HG03565 (cell line): ENCODE data around the gene UBAC1.
"Not testable (repeated sequence)": the region's sequence is repeated elsewhere in the genome, so short reads cannot be mapped to it uniquely, and the experiment has no call there.

Experiments
- ATAC-seq: cut with Tn5 transposase; IDR thresholded peaks from one replicate; pipeline ENCODE4 v1.9.1; 2021; ENCODE audit warnings: mild to moderate bottlenecking, moderate library complexity; ENCODE audit not compliant: unreplicated experiment

Gene UBAC1

DNA sequence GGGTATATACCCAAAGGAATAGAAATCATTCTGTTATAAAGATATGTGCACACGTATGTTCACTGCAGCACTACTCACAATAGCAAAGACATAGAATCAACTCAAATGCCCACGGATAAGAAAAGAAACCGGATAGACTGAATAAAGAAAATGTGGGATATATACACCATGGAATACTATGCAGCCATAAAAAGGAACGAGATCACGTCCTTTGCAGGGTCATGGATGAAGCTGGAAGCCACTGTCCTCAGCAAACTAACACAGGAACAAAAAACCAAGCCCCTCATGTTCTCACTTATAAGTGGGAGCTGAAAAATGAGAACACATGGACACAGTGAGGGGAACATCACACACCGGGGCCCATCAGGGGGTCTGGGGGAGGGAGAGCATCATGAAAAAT, 17.6 kb downstream of the UBAC1 start:
- ATAC-seq, result not testable (repeated sequence)

DNA sequence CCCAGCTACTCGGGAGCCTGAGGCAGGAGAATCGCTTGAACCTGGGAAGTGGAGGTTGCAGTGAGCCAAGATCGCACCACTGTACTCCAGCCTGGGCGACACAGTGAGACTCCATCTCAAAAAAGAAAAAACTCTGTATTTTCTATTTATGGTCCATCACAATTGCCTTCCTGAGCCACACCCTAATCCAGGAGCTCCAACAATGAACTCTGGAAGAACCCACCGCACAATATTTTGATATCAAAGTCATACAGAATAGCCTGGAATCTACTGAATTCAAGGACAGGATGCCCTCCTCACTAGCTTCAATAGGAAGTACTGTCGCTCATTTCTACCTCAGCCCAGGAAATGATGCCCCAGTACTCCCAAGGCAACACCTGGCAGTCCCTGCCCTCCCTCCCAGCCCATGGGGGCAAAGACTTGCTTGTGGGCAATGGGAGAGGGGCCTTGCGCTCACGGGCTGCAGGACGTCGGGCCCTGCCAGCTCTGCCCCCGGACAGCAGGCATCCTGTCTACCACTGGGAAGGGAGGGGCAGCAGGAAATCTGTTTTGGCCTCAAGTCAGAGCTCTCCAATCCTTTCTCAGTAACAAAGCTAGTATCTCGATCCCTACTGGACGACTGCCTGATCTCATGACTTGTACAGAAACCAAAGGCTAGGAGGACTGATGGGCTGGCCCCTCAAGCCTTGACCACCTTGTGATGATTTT, 19.7 kb downstream of the UBAC1 start:
- no peak for ATAC-seq

DNA sequence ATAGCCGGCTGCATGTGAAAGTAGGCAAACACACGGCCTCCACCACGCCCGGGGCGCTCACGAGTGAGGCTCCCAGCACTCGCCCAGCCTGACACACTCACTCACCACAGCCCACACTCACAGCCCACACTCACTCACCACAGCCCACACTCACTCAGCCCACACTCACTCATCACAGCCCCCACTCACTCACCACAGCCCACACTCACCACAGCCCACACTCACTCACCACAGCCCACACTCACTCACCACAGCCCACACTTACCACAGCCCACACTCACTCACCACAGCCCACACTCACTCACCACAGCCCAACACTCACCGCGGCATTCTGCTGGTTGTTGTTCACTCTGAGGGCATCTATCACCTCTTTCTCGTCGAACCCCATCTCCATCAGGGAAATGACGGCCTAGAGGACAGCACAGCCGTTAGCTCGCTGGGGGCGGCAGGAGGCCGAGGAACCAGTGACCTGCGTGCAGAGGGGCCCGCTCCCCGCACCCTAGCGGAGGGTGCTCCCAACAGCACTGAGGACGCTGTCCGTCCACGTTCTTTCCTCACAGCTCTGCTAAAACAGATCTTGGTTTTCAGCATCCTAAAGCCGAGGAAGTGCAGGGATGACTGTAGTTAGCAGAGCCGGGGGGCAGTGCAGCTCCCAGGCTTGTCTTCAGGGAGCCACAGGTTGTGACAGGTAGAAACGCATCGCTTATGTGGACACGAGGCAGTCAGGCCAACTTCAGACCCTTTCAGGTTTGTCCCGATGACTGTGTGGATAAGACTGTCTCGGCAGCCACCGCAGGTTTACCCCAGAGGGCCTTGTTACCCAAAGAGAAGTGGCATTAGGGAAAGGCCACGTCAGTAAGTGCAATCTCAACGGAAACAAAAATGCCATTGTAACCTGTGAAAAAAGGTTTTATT, 21.6 kb downstream of the UBAC1 start:
- ATAC-seq, result no peak

DNA sequence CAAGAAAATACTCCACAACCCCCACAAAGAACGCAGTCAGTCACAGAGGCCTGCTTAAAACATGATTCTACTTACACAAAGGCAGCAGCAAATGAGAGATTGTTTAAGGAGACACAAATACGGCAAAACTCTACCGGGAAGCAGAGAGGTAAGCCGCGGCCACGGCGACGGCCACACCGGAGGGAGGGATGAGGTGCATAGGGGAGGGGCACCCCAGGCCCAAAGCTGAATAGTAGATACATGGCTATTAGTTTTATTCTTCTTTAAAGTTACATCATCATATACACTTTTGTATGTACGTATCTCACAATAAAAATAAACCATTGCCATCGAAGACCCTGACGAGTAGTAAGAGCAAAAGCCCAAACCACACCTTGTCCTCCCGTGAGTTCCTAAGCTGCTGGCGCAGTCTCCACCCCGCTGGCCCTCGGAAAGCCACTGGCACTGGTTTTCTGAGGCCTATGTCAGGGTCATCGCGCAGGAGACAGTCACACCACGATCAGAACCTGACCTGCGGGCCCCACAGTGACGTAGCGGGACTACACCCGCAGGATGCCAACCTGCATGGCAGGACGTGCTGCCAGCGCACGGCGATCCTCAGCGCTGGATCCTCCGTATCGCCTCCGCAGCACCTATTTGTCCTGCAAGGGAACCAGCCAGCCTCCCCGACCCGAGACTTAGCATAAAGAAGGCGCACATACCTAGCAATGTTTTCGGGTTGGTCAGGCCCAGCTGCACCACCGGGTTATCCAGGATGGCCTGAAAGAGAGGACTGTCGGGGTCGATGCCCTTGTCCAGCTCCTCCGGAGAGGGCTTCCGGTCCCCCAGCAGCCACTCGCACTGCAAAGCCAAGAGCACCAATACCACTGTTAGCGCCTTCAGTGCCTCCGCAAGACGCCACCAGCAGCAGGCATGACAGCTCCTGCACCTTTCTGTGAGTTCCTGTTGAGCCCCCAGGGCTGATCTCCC, 23.4 kb downstream of the UBAC1 start:
- no peak for ATAC-seq

DNA sequence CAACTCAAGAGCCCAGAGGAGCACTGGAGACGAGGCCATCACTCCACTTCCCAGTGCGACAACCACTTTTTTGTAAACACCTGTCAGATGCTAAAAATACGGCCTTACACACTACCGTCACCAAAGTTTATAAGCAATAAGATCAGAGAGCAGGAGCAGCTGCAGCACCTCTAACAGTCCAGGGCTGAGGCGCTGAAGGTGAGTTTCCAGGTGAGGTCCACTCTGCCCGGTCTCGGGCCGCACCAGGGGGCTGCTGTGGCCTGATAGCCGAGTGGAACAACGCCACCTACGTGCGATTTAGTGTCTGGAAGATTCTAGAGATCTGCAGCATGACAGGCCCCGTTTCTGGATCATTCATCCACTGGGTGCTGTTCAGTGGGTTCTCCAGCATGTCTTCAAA, 28.1 kb downstream of the UBAC1 start:
- no peak for ATAC-seq

DNA sequence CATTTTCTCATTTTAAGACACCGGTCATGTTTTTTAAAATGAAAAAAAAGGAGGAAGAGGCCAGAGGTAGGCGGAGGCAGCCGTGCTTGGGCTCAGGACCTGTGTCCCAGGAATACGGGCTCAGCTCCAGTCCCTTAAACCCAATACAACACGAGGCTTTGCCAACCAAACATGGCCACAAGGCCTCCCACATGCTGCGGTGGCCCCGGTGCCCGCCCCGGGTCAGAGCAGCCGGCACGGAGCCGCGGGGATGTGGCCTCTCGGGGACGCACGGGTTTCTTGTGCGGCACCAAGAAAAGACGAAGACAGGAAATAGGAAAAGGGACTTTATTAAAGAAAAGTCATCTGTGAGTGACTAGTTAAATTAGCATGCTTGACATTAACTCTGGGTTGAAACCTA, 28.5 kb downstream of the UBAC1 start:
- no peak for ATAC-seq

DNA sequence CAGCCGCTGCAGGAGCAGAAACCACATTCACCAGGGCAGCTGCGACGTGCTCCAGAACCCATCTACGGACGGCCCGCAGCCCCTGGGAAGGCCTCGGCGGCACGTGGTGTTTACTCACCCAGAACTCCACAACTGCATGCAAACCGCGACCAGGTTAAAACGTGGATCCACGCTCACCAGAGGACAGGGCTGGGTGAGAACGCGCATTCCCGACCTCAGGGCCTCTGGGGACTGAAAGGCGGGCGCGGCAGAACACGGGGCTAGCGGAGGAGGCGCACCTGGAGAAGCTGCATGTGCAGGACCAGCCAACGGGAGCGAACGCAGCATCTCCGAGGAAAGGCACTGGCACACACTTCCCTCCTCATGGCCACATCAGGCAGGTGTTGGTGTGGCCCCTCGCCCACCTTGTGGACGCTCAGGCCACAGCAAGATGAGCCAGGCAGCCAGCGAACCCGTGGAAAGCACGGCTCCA, 29.8 kb downstream of the UBAC1 start:
- ATAC-seq, result no peak

DNA sequence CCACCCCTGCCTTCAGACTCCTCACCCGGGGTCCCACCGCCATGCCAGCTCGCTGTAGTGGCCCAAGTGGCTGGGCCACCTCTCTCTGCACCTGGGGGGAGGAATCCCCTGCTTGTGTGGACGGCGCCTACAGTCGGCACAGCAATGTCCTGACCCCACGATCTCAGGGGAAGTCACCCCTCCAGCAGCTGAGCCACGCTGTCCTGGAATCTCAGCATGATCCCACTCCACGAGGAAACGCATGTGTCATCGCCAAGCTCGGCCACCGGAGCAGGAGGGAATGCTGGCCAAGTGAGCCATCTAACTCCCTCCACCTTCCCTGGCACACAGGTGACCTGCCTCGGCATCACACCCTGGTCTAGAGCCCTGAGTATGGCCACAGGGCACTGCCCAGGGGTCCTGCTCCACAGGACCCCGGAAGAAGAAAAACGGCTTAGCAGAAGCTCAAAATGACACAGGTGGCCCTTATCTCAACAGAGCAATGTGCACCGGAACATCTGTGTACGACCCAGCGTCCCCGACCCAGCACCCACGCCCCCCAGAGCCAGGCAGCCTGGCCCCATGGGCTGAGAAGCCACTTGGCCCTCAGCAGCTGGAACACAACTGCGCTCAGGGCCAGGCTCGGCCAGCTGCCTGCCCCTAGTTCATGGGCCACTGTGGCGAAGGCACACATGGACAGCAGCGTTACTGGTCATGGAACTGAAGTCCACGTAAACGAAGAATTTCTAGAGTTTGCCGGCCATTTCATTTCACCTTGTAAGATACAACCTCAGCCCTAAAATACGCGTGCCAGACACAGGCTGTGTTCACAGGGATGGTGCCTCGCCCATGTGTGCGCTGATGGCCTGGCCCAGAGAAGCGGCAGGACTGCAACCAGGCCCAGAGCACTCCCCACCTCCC, 30.5 kb downstream of the UBAC1 start:
- ATAC-seq, result no peak

DNA sequence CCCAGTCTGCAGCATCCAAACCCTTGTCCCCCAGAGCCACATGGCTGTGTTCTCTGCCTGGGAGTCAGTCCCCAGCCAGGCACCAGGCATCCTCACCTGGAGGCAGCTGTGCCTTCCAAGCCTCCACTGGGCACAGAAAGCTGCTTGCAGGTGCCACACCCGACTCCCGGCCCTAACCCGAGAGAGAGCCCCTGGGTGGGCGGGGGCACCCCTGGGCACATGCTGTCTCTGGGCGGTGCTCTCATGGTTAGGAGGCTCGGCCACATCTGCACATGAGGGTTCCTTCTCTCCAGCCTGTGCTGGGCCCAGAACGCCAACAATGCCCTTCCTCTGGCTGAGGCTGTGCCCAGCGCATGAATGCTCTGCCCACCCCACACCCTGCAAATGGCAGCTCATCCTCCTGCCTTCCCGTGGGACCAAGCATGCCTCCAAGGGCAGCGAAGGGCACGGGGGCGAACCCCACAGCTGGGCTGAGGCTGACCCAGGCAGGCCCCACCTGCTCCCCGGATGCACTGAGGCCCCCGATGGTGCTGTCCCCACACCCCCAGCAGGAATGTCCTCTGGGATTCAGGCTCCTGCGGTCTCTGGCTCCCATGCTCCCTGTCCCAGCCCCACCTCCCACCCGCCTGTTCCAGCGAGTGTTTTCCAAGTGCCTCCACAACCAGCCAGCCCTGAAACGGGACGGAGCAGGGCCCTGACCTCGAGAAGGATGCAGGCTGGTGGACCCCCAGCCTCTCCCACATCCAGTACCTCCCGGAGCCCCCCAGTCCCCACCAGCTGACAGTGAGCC, 31.3 kb downstream of the UBAC1 start:
- ATAC-seq, result no peak

DNA sequence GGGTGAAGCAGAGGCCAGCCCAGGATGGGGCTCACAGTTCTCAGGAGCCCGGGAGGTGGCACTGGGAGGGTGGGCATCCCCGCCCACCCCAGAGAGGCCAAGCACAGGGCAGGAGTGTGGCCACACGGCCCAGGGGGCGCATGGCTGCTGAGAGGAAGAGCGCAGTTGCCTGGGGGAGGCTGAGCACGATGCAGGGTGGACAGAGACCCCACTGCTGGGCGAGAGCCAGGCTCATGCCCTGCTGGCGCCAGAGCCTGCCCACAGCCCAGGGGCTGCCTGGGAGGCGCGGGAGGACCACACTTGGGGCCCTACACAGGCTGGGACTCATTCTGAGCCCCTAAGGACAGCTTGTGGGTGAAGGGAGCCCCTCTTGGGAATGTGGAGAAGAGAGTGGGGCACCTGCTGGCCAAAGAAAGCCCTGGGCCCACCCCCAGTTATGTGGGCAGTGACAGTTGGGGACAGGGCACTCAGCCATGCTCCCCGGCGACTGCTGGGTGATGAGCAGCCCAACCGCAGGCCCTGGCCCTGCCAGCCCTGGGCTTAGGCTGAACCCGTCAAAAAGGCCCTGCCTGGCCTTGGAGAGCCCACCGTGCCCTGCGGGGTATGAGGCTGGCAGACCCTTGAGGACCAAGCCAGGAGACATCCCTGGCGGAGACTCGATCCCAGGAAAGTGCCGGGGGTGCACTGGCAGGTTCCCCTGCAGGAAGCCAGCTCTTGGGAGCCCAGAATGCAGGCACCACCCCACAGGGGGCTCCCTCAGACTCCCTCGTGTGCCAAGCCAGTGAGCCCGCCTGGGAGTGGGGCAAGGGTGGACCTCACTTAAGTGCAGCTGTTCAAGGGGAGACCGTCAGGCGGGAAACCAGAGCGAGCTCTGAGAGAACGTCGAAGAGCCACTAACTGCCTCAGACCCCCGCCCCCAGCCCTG, 32.2 kb downstream of the UBAC1 start:
- ATAC-seq, result no peak

DNA sequence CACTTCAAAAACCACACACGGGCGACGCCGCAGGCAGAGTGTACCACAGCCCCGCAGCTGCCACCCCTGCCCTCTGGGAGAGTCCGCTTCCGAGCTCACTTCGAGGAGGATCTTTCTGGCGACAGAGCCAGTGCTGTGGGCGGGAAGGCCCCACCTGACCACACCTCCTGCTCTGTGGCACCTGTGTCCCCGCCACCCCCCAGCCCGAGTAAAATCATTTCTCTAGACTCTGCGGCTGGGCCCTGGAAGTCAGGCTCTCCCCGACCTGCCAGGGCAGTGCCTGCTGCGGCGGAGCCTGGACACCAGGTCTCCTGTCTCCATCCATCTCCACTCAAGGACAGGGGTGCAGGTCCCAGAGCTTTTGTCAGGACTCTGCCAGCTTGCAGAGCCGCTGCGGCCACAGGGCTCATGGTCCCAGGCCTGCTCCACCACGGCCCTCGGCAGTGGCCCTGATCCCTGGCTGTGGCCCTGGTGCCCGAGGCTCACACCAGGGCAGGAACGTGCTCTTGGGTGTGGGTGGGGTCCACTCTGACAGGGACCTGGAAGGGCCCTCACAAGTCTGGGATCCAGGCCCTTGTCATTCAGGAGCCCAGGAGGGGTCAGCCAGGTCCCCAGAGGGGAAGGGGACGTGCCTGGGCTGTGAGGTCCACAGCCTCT, 33.0 kb downstream of the UBAC1 start:
- no peak for ATAC-seq

DNA sequence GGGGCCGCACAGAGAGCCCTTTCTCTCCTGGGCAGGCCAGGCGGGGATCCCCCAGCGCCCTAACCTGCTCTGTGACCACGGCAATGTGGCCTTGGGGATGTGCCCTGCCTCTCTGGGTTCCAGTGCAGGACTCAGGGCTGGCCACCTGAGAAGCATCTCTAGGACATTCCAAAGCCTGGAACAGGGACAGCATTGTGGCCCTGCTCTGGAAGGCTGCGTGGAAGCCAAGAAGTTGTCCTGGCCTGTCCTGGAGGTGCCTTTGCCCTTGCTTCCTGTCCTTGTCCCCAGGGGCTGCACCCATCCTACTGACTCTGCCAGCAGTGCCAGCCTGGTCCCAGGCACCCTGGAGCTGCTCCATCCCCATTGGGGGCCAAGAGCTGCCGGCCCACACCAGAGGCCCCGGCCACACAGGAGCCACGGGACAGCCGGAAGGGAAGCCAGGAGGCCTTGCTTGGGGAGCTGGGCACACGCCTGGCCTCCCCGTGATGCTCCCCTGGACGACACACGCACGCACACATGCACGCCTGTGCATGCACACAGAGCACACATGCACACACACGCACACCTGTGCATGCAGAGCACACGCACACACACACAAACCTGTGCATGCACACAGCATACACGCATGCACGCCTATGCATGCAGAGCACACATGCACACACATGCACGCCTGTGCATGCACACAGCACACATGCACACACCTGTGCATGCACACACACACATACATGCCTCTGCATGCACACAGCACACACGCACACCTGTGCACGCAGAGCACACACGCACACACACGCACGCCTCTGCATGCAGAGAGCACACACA, 33.8 kb downstream of the UBAC1 start:
- ATAC-seq, result no peak

DNA sequence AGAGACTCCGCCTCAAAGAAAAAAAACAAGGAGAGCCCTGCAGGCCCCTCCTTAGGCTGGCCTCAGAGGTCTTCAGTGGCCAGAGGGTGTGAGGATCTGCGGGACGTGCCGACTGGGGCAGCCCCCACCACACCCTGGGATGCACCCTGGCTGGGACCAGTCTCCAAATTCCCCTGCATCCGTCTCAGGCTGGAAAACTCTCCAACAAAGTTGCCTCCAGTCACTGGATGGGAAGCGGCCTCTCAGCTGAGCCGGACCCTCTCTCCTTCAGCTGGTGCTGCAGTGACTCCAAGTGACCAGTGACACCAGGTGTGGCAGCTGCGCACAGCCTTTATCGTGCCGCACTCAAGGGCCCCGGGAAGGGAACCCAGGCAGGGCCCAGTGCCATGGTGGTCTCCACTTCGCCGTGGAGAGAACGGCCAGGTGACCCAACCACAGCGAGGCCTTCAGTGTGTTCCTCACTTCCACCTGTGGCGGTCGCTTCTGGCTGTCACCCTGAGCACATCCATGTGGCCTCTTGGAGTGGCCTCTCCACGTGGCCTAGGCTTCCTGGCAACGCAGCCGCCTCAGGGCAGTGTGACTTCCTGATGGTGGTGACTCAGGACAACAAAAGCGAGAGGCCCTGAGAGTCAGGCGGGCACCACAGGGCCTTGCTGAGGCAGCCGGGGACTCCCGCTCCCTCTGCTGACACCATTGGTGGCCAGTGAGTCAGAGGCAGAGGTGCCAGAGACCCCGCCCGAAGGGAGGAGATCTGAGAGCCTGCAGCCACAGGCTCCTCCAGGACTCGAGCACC, 34.6 kb downstream of the UBAC1 start:
- ATAC-seq, result no peak

DNA sequence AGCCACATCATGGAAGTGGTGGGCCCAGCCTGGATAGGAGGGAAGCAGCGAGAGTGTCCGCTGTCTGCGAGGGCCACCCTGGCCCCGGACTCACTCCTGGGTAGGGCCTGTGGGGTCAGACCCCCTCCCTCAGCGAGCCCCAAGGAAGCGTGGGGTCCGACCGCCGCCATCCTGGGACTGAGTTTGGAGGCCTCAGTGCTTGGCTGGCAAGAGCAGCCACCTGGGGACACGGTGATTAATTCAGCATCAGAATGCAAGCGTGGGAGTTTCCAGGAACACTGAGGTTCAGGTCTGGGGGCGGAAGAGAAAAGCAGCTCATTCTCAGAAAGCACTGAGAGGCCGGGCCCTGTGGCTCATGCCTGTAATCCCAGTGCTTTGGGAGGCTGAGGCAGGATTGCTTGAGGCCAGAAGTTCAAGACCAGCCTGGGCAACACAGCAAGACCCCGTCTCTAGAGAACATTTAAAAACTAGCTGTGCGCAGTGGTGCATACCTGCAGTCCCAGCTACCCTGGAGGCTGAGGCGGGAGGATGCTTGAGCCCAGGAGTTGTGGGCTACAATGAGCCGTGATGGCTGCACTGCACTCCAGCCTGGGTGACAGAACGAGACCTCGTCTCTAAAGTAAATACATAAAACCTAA, 35.6 kb downstream of the UBAC1 start:
- no peak for ATAC-seq

DNA sequence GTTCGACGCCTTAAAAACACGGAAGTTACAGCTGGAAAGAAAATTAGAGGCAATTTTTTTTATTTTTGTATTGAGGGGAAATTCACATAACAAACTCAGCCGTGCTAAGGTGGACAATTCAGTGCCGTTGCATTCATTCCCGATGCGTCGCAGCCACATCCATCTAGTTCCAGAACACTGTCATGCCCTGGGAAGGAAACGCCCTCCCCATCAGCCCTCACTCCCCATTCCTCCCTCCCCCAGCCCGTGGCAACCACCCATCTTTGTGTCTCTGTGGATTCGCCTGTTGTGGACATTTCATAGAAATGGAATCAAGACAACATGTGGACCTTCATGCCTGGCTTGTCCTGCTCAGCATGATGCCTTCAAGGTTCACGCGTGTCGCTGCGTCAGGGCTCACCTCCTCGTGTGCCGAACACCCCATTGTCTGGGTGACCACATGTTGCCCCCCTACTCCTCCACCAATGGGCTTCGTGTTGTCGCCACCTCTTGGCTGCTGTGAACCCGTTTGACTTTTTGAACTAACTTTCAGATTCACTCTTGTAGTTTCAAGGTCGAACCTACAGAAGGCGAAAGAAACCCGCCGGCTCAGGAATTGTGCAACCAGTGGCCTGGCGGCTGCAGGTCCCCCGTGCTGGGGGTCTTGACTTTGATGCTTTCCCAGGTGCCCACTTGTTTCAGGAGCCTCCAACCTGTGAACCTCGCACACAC, 36.4 kb downstream of the UBAC1 start:
- ATAC-seq, result no peak
